Panc1 (cell line): ENCODE results near the gene TERT. TPM values are rescaled to one million over a fixed set of nuclear protein-coding genes. Genes with fewer than 3 reads are reported as not detected.

Experiments
- ATAC-seq: fragments of 200-7000 bp; cut with Tn5 transposase; 2 replicates; pipeline ENCODE4 v1.9.1; 2020; ENCODE audit warnings: mild to moderate bottlenecking, moderate library complexity
- BruUV-seq: library from RNA; stranded (reverse); fragments of 400-500 nt; replicated peaks from 2 replicates; lab custom pipeline; 2021; lab: Mats Ljungman, UMichigan
- CTCF ChIA-PET: fragments of 300-600 bp; sonication (Branson Sonifier 250); formaldehyde crosslinking; loops from one replicate; lab custom pipeline; 2022; ENCODE audit warnings: antibody characterized with exemption; lab: Charles Lee
- POLR2A ChIA-PET: fragments of 300-600 bp; sonication (Branson Sonifier 250); formaldehyde crosslinking; loops from one replicate; lab custom pipeline; 2022; ENCODE audit warnings: antibody characterized with exemption; lab: Charles Lee
- DNase-seq: peaks from one replicate; pipeline ENCODE4 v3.0.0-alpha.2; 2010; ENCODE audit warnings: low read depth, low spot score
- H3K27ac ChIP-seq: 2 replicates; pipeline ENCODE4 v1.5.1; 2011; ENCODE audit warnings: mild to moderate bottlenecking, low read length, inconsistent platforms
- H3K27me3 ChIP-seq: fragments of 200-500 bp; sonication (Bioruptor generic); 2 replicates; pipeline ENCODE4 v1.6.0; 2014; ENCODE audit warnings: low read length, inconsistent platforms; ENCODE audit not compliant: control insufficient read depth, insufficient read depth
- H3K36me3 ChIP-seq: fragments of 200-500 bp; sonication (Bioruptor generic); 2 replicates; pipeline ENCODE4 v1.5.1; 2014; ENCODE audit warnings: inconsistent platforms, mild to moderate bottlenecking, low read length, moderate library complexity; ENCODE audit not compliant: control insufficient read depth, insufficient read depth
- H3K4me1 ChIP-seq: 2 replicates; pipeline ENCODE4 v1.5.1; 2011; ENCODE audit warnings: inconsistent platforms, mild to moderate bottlenecking, low read length, moderate library complexity; ENCODE audit not compliant: control insufficient read depth, insufficient read depth
- H3K4me3 ChIP-seq, 2 experiments: 2 replicates each; pipeline ENCODE4 v1.5.1; 2011 to 2012; ENCODE audit warnings: low read depth in 2 of 2, low read length in 2 of 2, mild to moderate bottlenecking in 2 of 2, inconsistent platforms in 1 of 2, moderate library complexity in 1 of 2
- H3K9me3 ChIP-seq: fragments of 200-500 bp; sonication (Bioruptor generic); 2 replicates; pipeline ENCODE4 v1.5.1; 2014; ENCODE audit warnings: low read depth, mild to moderate bottlenecking, inconsistent platforms, low read length, moderate library complexity; ENCODE audit not compliant: control insufficient read depth, insufficient read depth
- POLR2AphosphoS5 ChIP-seq: IDR thresholded peaks from 2 replicates; pipeline ENCODE4 v1.6.1; 2012; ENCODE audit warnings: mild to moderate bottlenecking, low read depth, low read length, moderate library complexity
- SIN3A ChIP-seq: IDR thresholded peaks from 2 replicates; pipeline ENCODE4 v1.6.1; 2012; ENCODE audit warnings: low read depth, mild to moderate bottlenecking, low read length, moderate library complexity, borderline replicate concordance; ENCODE audit not compliant: insufficient read depth
- TCF7L2 ChIP-seq: IDR thresholded peaks from 2 replicates; pipeline ENCODE4 v1.6.1; 2011; ENCODE audit warnings: mild to moderate bottlenecking, low read depth, low read length, inconsistent platforms
- in situ Hi-C: cut with HindIII; loops from 2 replicates; pipeline ENCODE4 v1.10.0; 2016; ENCODE audit warnings: low sequenced_read_pairs, low pct_unique_long_range_greater_than_20kb
- intact Hi-C: fragments of 100-400 bp; cut with micrococcal nuclease; formaldehyde crosslinking; loops from one replicate; pipeline ENCODE4 v1.10.0; 2022; ENCODE audit not compliant: unreplicated experiment
- total RNA-seq: library from RNA; stranded (reverse); gene quantifications from one replicate; pipeline ENCODE4 v1.2.1, GENCODE V29; 2021; ENCODE audit not compliant: unreplicated experiment
- TF ChIP-seq, protein P1 (sequence below): fragments of 450-650 bp; IDR thresholded peaks from 2 replicates; pipeline ENCODE4 v1.5.1; 2017; ENCODE audit warnings: mild to moderate bottlenecking
- TF ChIP-seq, protein P2 (sequence below), 2 experiments: IDR thresholded peaks; 2 replicates each; pipeline ENCODE4 v1.6.1; 2011 to 2012; ENCODE audit warnings: low read depth in 2 of 2, control low read depth in 1 of 2, low read length in 1 of 2, mild to moderate bottlenecking in 1 of 2, moderate library complexity in 1 of 2; ENCODE audit not compliant: insufficient read depth in 1 of 2

Gene TERT
- total RNA-seq, 1 experiment from 2014 or later = 8.9 TPM

DNA sequence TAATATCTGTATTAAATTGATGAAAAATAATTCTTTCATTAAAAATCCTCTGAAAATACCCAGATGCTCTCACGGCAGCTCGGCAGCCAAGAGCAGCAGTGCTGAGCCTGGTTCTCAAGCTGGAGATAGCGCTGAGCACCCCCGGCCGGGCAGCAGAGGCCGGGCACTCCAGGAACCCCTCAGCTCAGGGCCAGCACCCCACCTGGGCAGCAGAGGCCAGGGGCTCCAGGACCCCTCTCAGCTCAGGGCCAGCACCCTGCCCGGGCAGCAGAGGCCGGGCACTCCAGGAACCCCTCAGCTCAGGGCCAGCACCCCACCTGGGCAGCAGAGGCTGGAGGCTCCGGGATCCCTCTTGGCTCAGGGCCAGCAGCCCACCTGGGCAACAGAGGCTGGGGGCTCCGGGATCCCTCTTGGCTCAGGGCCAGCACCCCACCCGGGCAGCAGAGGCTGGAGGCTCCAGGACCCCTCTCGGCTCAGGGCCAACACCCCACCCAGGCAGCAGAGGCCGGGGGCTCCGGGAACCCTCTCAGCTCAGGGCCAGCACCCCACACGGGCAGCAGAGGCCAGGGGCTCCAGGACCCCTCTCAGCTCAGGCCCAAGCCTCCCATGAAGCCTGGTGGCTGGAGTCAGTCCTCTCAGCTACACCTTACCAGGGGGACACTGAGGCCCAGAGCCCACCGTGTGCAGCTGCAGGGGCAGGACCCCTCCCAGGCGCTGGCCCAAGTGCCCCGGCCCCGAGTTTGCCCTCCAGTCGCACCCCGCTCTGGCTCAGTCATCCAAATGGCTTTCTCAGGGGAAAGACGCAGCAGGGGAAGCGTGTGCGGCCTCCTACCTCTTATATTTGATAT, 28.3 kb upstream of the TERT start:
- DNase-seq (no peak), ATAC-seq (no peak)
- BruUV-seq = no TSS peak
- H3K27ac ChIP-seq = no peak overlapping the region
- peaks cover 5% of the 10 kb centered on the region for H3K4me1 ChIP-seq
- no peaks in the 10 kb centered on the region for H3K27me3 ChIP-seq
- intact Hi-C loops (loop anchor here (2.0 kb wide), 1 partner anchor 28 kb away; the partner anchor contains the start of gene TERT), in situ Hi-C loops (no loop called here)
- peaks cover 5% of the 10 kb centered on the region; the same call in 1 of the 2 replicates for H3K36me3 ChIP-seq
- TF ChIP-seq SIN3A (no peak), POLR2AphosphoS5 (no peak), TCF7L2 (no peak)
- TF ChIP-seq, protein P1, sequence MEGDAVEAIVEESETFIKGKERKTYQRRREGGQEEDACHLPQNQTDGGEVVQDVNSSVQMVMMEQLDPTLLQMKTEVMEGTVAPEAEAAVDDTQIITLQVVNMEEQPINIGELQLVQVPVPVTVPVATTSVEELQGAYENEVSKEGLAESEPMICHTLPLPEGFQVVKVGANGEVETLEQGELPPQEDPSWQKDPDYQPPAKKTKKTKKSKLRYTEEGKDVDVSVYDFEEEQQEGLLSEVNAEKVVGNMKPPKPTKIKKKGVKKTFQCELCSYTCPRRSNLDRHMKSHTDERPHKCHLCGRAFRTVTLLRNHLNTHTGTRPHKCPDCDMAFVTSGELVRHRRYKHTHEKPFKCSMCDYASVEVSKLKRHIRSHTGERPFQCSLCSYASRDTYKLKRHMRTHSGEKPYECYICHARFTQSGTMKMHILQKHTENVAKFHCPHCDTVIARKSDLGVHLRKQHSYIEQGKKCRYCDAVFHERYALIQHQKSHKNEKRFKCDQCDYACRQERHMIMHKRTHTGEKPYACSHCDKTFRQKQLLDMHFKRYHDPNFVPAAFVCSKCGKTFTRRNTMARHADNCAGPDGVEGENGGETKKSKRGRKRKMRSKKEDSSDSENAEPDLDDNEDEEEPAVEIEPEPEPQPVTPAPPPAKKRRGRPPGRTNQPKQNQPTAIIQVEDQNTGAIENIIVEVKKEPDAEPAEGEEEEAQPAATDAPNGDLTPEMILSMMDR = no peak
- TF ChIP-seq, protein P2, sequence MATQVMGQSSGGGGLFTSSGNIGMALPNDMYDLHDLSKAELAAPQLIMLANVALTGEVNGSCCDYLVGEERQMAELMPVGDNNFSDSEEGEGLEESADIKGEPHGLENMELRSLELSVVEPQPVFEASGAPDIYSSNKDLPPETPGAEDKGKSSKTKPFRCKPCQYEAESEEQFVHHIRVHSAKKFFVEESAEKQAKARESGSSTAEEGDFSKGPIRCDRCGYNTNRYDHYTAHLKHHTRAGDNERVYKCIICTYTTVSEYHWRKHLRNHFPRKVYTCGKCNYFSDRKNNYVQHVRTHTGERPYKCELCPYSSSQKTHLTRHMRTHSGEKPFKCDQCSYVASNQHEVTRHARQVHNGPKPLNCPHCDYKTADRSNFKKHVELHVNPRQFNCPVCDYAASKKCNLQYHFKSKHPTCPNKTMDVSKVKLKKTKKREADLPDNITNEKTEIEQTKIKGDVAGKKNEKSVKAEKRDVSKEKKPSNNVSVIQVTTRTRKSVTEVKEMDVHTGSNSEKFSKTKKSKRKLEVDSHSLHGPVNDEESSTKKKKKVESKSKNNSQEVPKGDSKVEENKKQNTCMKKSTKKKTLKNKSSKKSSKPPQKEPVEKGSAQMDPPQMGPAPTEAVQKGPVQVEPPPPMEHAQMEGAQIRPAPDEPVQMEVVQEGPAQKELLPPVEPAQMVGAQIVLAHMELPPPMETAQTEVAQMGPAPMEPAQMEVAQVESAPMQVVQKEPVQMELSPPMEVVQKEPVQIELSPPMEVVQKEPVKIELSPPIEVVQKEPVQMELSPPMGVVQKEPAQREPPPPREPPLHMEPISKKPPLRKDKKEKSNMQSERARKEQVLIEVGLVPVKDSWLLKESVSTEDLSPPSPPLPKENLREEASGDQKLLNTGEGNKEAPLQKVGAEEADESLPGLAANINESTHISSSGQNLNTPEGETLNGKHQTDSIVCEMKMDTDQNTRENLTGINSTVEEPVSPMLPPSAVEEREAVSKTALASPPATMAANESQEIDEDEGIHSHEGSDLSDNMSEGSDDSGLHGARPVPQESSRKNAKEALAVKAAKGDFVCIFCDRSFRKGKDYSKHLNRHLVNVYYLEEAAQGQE (IDR thresholded peaks at IDR 0.05; ENCODE audit: insufficient read depth in 1 of 2, low read depth in 2 of 2, low read length in 1 of 2) = no peak
- no peak overlapping the region for H3K4me3 ChIP-seq
- no peaks in the 10 kb centered on the region for H3K9me3 ChIP-seq
- CTCF ChIA-PET = interaction anchor here (0.6 kb wide), 1 partner anchor 191 kb away, joined by 4 read pairs; no protein-coding TSS in a partner anchor
- POLR2A ChIA-PET = no interaction called here

DNA sequence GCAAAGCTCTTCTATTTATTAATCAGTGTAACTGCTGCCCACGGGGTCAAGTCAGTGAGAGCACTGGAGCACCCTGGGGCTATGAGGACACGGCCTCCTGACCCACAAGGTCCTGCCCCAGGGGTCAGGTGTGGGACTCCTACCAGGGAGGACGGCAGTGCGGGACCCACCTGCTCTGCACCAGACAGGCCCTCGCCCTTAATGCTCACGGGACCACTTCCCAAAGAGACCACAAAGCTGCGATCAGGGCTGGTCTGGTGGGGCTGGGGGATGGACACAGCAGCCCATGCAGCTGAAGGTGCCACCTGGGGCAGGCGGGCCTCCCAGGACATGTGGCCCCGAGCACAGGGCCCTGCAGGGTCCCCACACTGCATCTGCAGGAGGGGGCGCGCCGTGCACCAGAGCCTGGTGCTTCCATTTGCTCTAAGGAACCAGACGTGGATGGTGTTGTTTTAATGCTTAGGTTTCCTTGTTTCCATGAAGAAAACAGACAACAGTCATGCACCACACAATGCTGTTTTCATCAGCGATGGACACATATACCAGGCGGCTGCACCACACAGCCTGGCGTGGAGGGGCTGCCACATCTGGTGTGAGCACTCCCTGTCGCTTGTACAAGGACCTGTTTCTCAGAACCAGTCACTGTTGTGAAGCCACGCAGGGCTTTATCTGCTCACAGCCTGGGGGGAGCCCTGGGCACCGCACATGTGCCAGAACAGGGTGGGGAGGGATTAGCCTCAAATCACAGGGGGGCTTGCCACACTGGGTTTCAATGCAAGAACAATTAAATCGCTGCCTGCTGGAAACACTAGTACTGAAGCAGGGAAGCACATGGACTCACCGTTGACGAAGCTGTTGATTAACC, 27.4 kb upstream of the TERT start:
- in situ Hi-C loops = no loop called here
- ChIA-PET CTCF (interaction anchor here (0.6 kb wide), 1 partner anchor 190 kb away, joined by 4 read pairs; no protein-coding TSS in a partner anchor), POLR2A (no interaction called here)
- H3K9me3 ChIP-seq = no peaks in the 10 kb centered on the region
- TF ChIP-seq SIN3A (no peak), POLR2AphosphoS5 (no peak), TCF7L2 (no peak)
- TF ChIP-seq, protein P2 (IDR thresholded peaks at IDR 0.05; ENCODE audit: insufficient read depth in 1 of 2, low read depth in 2 of 2, low read length in 1 of 2) = no peak
- TF ChIP-seq, protein P1 = no peak
- peaks cover 5% of the 10 kb centered on the region for H3K4me1 ChIP-seq
- BruUV-seq = no TSS peak
- intact Hi-C loops = loop anchor here (2.0 kb wide), 1 partner anchor 27 kb away; the partner anchor contains the start of gene TERT
- DNase-seq (no peak), ATAC-seq (no peak)
- H3K27me3 ChIP-seq = no peaks in the 10 kb centered on the region
- no peak overlapping the region for H3K4me3 ChIP-seq
- H3K36me3 ChIP-seq = peaks cover 7% of the 10 kb centered on the region; the same call in 1 of the 2 replicates
- no peak overlapping the region for H3K27ac ChIP-seq
